Stromal cell of bone marrow (primary cell): Measurements from ENCODE around the gene PTPN13.
"Not testable (repeated sequence)": the region's sequence is repeated elsewhere in the genome, so short reads cannot be mapped to it uniquely, and the experiment has no call there.

ENCODE experiments used
- DNase-seq: peaks from one replicate; pipeline ENCODE4 v3.0.0-alpha.2; 2012; ENCODE audit warnings: low read depth

The PTPN13 gene

GRCh38 chr4:86641516-86642090 is 47.5 kb downstream of the PTPN13 start:
- DNase-seq: no peak

GRCh38 chr4:86644892-86645291 is 50.8 kb downstream of the PTPN13 start:
- DNase-seq: no peak

GRCh38 chr4:86652332-86652932 is 58.3 kb downstream of the PTPN13 start:
- DNase-seq: no peak

- no peak for DNase-seq
These were observed 59.2 kb downstream of the PTPN13 start for GRCh38 chr4:86653237-86653865.

GRCh38 chr4:86656781-86657180 is 62.7 kb downstream of the PTPN13 start:
- not testable (repeated sequence) for DNase-seq

- no peak for DNase-seq
These were observed 63.3 kb downstream of the PTPN13 start for GRCh38 chr4:86657382-86657781.

- DNase-seq: no peak
These were observed 63.8 kb downstream of the PTPN13 start for GRCh38 chr4:86657910-86658309.

GRCh38 chr4:86660401-86660800 is 66.3 kb downstream of the PTPN13 start:
- DNase-seq: no peak

- DNase-seq: no peak
These were observed 66.9 kb downstream of the PTPN13 start for GRCh38 chr4:86661006-86661405.

GRCh38 chr4:86661418-86661817 is 67.3 kb downstream of the PTPN13 start:
- DNase-seq: no peak

GRCh38 chr4:86664959-86665358 is 70.8 kb downstream of the PTPN13 start:
- DNase-seq: peak; percentile 67

GRCh38 chr4:86670298-86670697 is 76.2 kb downstream of the PTPN13 start:
- no peak for DNase-seq

- peak; percentile 55 for DNase-seq
These were observed 76.6 kb downstream of the PTPN13 start for GRCh38 chr4:86670756-86671155.

GRCh38 chr4:86675548-86675947 is 81.4 kb downstream of the PTPN13 start:
- no peak for DNase-seq

- DNase-seq: no peak
These were observed 84.7 kb downstream of the PTPN13 start for GRCh38 chr4:86678796-86679195.

- DNase-seq: no peak
These were observed 85.3 kb downstream of the PTPN13 start for GRCh38 chr4:86679441-86679840.

GRCh38 chr4:86683167-86683566 is 89.1 kb downstream of the PTPN13 start:
- no peak for DNase-seq

GRCh38 chr4:86683983-86684382 is 89.9 kb downstream of the PTPN13 start:
- DNase-seq: no peak

- DNase-seq: no peak
These were observed 91.3 kb downstream of the PTPN13 start for GRCh38 chr4:86685401-86685800.

- no peak for DNase-seq
These were observed 92.6 kb downstream of the PTPN13 start for GRCh38 chr4:86686741-86687140.

- DNase-seq: no peak
These were observed 93.9 kb downstream of the PTPN13 start for GRCh38 chr4:86688026-86688425.

- no peak for DNase-seq
These were observed 110.5 kb downstream of the PTPN13 start for GRCh38 chr4:86704601-86705000.

- DNase-seq: no peak
These were observed 112.9 kb downstream of the PTPN13 start for GRCh38 chr4:86706923-86707597.
